Muscle layer of colon (tissue), 2 donors: ENCODE data around the gene CARD10.

Source experiments
- H3K27ac ChIP-seq: one replicate; pipeline ENCODE4 v1.7.0; 2013; ENCODE audit warnings: low read depth, mild to moderate bottlenecking, low read length, moderate library complexity
- H3K27me3 ChIP-seq, 2 donors: one replicate each; pipeline ENCODE4 v1.7.0; 2013; ENCODE audit warnings: low read length in 2 of 2, mild to moderate bottlenecking in 2 of 2; ENCODE audit not compliant: insufficient read depth in 2 of 2, control insufficient read depth in 1 of 2
- H3K36me3 ChIP-seq: one replicate; pipeline ENCODE4 v1.7.0; 2013; ENCODE audit warnings: mild to moderate bottlenecking, low read length; ENCODE audit not compliant: insufficient read depth
- H3K4me1 ChIP-seq: one replicate; pipeline ENCODE4 v1.7.0; 2013; ENCODE audit warnings: mild to moderate bottlenecking, low read length; ENCODE audit not compliant: insufficient read depth
- H3K4me3 ChIP-seq, 2 donors: one replicate each; pipeline ENCODE4 v1.7.0; 2013; ENCODE audit warnings: low read length in 2 of 2, low read depth in 1 of 2, mild to moderate bottlenecking in 1 of 2, moderate library complexity in 1 of 2
- H3K9ac ChIP-seq: one replicate; pipeline ENCODE4 v1.7.0; 2013; ENCODE audit warnings: low read length
- H3K9me3 ChIP-seq: one replicate; pipeline ENCODE4 v1.7.0; 2013; ENCODE audit warnings: mild to moderate bottlenecking, low read length
- donor health status: abdominal sarcoma.
- donor health status: Adenocarcinoma of cecum.

The CARD10 gene

GRCh38 chr22:37519268-37520195 is at the start of gene CARD10:
Gene CARD10, minus strand, starts transcription at chr22:37519415. Its CDS starts 215 bp downstream, at chr22:37519200.
- H3K36me3 ChIP-seq: no peaks in the 10 kb centered on the region
- H3K4me3 ChIP-seq: peak within 1 kb of the TSS in 1 of 2 donors; percentile 32
- H3K27ac ChIP-seq: no peak within 1 kb of the TSS
- no peaks in the 10 kb centered on the region for H3K4me1 ChIP-seq
- no peaks in the 10 kb centered on the region for H3K9me3 ChIP-seq
- no peak within 1 kb of the TSS for H3K9ac ChIP-seq
- H3K27me3 ChIP-seq: peaks cover 0 to 35% of the 10 kb centered on the region in 2 donors

GRCh38 chr22:37568448-37569008 is 49.3 kb upstream of the CARD10 start:
- Histone ChIP-seq H3K9ac (no peak overlapping the region), H3K27me3 (no peaks in the 10 kb centered on the region), H3K4me3 (no peak overlapping the region), H3K36me3 (peaks cover 11% of the 10 kb centered on the region), H3K27ac (no peak overlapping the region), H3K4me1 (peaks cover 29% of the 10 kb centered on the region), H3K9me3 (no peaks in the 10 kb centered on the region)

GRCh38 chr22:37568012-37568411 is 48.8 kb upstream of the CARD10 start:
- Histone ChIP-seq H3K27me3 (no peaks in the 10 kb centered on the region), H3K27ac (no peak overlapping the region), H3K4me1 (peaks cover 34% of the 10 kb centered on the region), H3K36me3 (peaks cover 11% of the 10 kb centered on the region), H3K9ac (no peak overlapping the region), H3K9me3 (no peaks in the 10 kb centered on the region), H3K4me3 (no peak overlapping the region)

GRCh38 chr22:37566903-37567798 is 47.9 kb upstream of the CARD10 start:
- no peaks in the 10 kb centered on the region for H3K27me3 ChIP-seq
- H3K36me3 ChIP-seq: peaks cover 11% of the 10 kb centered on the region
- no peaks in the 10 kb centered on the region for H3K9me3 ChIP-seq
- no peak overlapping the region for H3K4me3 ChIP-seq
- peaks cover 42% of the 10 kb centered on the region for H3K4me1 ChIP-seq
- no peak overlapping the region for H3K9ac ChIP-seq
- H3K27ac ChIP-seq: no peak overlapping the region

GRCh38 chr22:37566329-37566837 is 47.2 kb upstream of the CARD10 start:
- no peak overlapping the region for H3K4me3 ChIP-seq
- H3K36me3 ChIP-seq: peaks cover 11% of the 10 kb centered on the region
- no peaks in the 10 kb centered on the region for H3K9me3 ChIP-seq
- H3K4me1 ChIP-seq: peaks cover 47% of the 10 kb centered on the region
- no peaks in the 10 kb centered on the region for H3K27me3 ChIP-seq
- H3K9ac ChIP-seq: no peak overlapping the region
- no peak overlapping the region for H3K27ac ChIP-seq

- peaks cover 0 to under 1% of the 10 kb centered on the region in 2 donors for H3K27me3 ChIP-seq
- H3K9me3 ChIP-seq: no peaks in the 10 kb centered on the region
- no peak overlapping the region for H3K4me3 ChIP-seq
- H3K9ac ChIP-seq: no peak overlapping the region
- H3K36me3 ChIP-seq: peaks cover 11% of the 10 kb centered on the region
- H3K4me1 ChIP-seq: peaks cover 47% of the 10 kb centered on the region
- no peak overlapping the region for H3K27ac ChIP-seq
Observed at GRCh38 chr22:37565830-37566229, 46.6 kb upstream of the CARD10 start.

GRCh38 chr22:37564111-37564711 is 45.0 kb upstream of the CARD10 start:
- Histone ChIP-seq H3K9me3 (no peaks in the 10 kb centered on the region), H3K4me3 (peak overlapping the region in 1 of 2 donors; percentile 13), H3K9ac (no peak overlapping the region), H3K27me3 (peaks cover 0 to 3% of the 10 kb centered on the region in 2 donors), H3K36me3 (peaks cover 11% of the 10 kb centered on the region), H3K27ac (peak overlapping the region; percentile 34), H3K4me1 (peaks cover 51% of the 10 kb centered on the region)

- Histone ChIP-seq H3K9me3 (no peaks in the 10 kb centered on the region), H3K36me3 (peaks cover 11% of the 10 kb centered on the region), H3K4me1 (peaks cover 51% of the 10 kb centered on the region), H3K9ac (no peak overlapping the region), H3K27me3 (peaks cover 0 to 3% of the 10 kb centered on the region in 2 donors), H3K27ac (no peak overlapping the region), H3K4me3 (peak overlapping the region in 1 of 2 donors; percentile 13)
Observed at GRCh38 chr22:37563153-37564081, 44.2 kb upstream of the CARD10 start.

- peak overlapping the region; percentile 90 for H3K27ac ChIP-seq
- H3K27me3 ChIP-seq: peaks cover 0 to 3% of the 10 kb centered on the region in 2 donors
- H3K9ac ChIP-seq: peak overlapping the region; percentile 82
- H3K4me3 ChIP-seq: peak overlapping the region in 1 of 2 donors; percentile 78
- H3K4me1 ChIP-seq: peaks cover 45% of the 10 kb centered on the region
- no peaks in the 10 kb centered on the region for H3K9me3 ChIP-seq
- H3K36me3 ChIP-seq: peaks cover 7% of the 10 kb centered on the region
Observed at GRCh38 chr22:37562049-37562875, 43.0 kb upstream of the CARD10 start.
